NCI-H1436 treated with DMSO at 0.1 percent for 48 hours (cell line): ENCODE results near the gene ZNF35.

ENCODE experiments used
- DNase-seq: peaks from one replicate; lab custom pipeline; 2025; lab: John Stamatoyannopoulos, UW

Gene ZNF35

GRCh38 chr3:44685128-44685800 is 36.7 kb downstream of the ZNF35 start:
- peak; percentile 6 for DNase-seq

- DNase-seq, result no peak
Observed at GRCh38 chr3:44687898-44688297, 39.4 kb downstream of the ZNF35 start.
